Smooth muscle cell (in vitro differentiated cells): ENCODE data around the gene MAS1. TPM values are rescaled to one million over a fixed set of nuclear protein-coding genes. Genes with fewer than 3 reads are reported as not detected.
"Not testable (repeated sequence)": the region's sequence is repeated elsewhere in the genome, so short reads cannot be mapped to it uniquely, and the experiment has no call there.

ENCODE experiments used
- DNase-seq: peaks from one replicate; lab custom pipeline; 2025; ENCODE audit not compliant: unreplicated experiment; lab: John Stamatoyannopoulos, UW
- H2AFZ ChIP-seq: fragments of 200-600 bp; sonication (generic); 2 replicates; pipeline ENCODE4 v1.6.0; 2016; ENCODE audit warnings: antibody characterized with exemption, low read depth, mild to moderate bottlenecking
- H3F3A ChIP-seq: fragments of 200-600 bp; sonication (generic); 2 replicates; pipeline ENCODE4 v1.6.0; 2017; ENCODE audit warnings: antibody characterized with exemption, low read depth
- H3K27ac ChIP-seq: fragments of 200-600 bp; sonication (generic); 2 replicates; pipeline ENCODE4 v1.5.1; 2016; ENCODE audit warnings: low read depth, mild to moderate bottlenecking
- H3K27me3 ChIP-seq: fragments of 200-600 bp; sonication (generic); 2 replicates; pipeline ENCODE4 v1.6.1; 2016; ENCODE audit warnings: low read depth, mild to moderate bottlenecking
- H3K36me3 ChIP-seq: fragments of 200-600 bp; sonication (generic); 2 replicates; pipeline ENCODE4 v1.5.1; 2016; ENCODE audit warnings: low read depth
- H3K4me1 ChIP-seq: fragments of 200-600 bp; sonication (generic); 2 replicates; pipeline ENCODE4 v1.5.1; 2016; ENCODE audit warnings: low read depth
- H3K4me2 ChIP-seq: fragments of 200-600 bp; sonication (generic); 2 replicates; pipeline ENCODE4 v1.6.0; 2016; ENCODE audit warnings: mild to moderate bottlenecking
- H3K4me3 ChIP-seq: fragments of 200-600 bp; sonication (generic); 2 replicates; pipeline ENCODE4 v1.5.1; 2016; ENCODE audit warnings: mild to moderate bottlenecking
- H3K79me2 ChIP-seq: fragments of 200-600 bp; sonication (generic); 2 replicates; pipeline ENCODE4 v1.6.0; 2016; ENCODE audit warnings: low read depth, mild to moderate bottlenecking
- H3K9ac ChIP-seq: fragments of 200-600 bp; sonication (generic); 2 replicates; pipeline ENCODE4 v1.6.0; 2016; ENCODE audit warnings: low read depth
- H3K9me3 ChIP-seq: fragments of 200-600 bp; sonication (generic); replicated peaks from 2 replicates; pipeline ENCODE4 v1.5.1; 2016; ENCODE audit warnings: low read depth
- H4K20me1 ChIP-seq: fragments of 200-600 bp; sonication (generic); 2 replicates; pipeline ENCODE4 v1.6.0; 2016; ENCODE audit warnings: low read depth
- CTCF ChIP-seq: fragments of 200-600 bp; sonication (generic); IDR thresholded peaks from 2 replicates; pipeline ENCODE4 v1.5.1; 2017; ENCODE audit warnings: borderline replicate concordance, mild to moderate bottlenecking, antibody characterized with exemption; ENCODE audit not compliant: insufficient read depth, poor library complexity, severe bottlenecking
- WGBS: methylation state at CpG from one replicate; pipeline ENCODE4 v1.1.7; 2016; ENCODE audit warnings: low lambda C conversion rate; 5-methylcytosine and 5-hydroxymethylcytosine counted together
- polyA plus RNA-seq: library from polyadenylated mRNA; unstranded; fragments of >200 nt; fragmentation: Nextera tagmentation; extraction: Ambion mirVana; gene quantifications from 2 replicates; pipeline ENCODE4 v1.2.1, GENCODE V29; 2016
- total RNA-seq: library from RNA; depleted of rRNA; stranded (reverse); fragments of >200 nt; gene quantifications from 2 replicates; pipeline ENCODE4 v1.2.3, GENCODE V29; 2014

Gene MAS1
- total RNA-seq (not detected in 2 replicates), polyA plus RNA-seq (not detected in 2 replicates)

- Histone ChIP-seq H2AFZ (no peak within 1 kb of the TSS), H3K4me1 (no peaks in the 10 kb centered on the region), H3K27me3 (peaks cover 3% of the 10 kb centered on the region), H3K9me3 (no peaks in the 10 kb centered on the region), H3K36me3 (no peaks in the 10 kb centered on the region), H4K20me1 (no peaks in the 10 kb centered on the region), H3K9ac (no peak within 1 kb of the TSS), H3K27ac (no peak within 1 kb of the TSS), H3K79me2 (no peaks in the 10 kb centered on the region), H3K4me3 (no peak within 1 kb of the TSS), H3K4me2 (no peak within 1 kb of the TSS), H3F3A (no peaks in the 10 kb centered on the region)
- WGBS, result 95% methylated on average over 7 of the region's 7 CpGs
- no peak for TF ChIP-seq CTCF
- no peak for DNase-seq
These were observed at the start of gene MAS1 for GRCh38 chr6:159890792-159891191. Gene MAS1, plus strand, starts transcription at chr6:159890988. Its CDS starts 15,968 bp downstream, at chr6:159906956.

GRCh38 chr6:159842035-159842434, 48.8 kb upstream of the MAS1 start:
- Histone ChIP-seq H3K4me2 (no peak overlapping the region), H3F3A (no peaks in the 10 kb centered on the region), H3K79me2 (no peaks in the 10 kb centered on the region), H3K9me3 (no peaks in the 10 kb centered on the region), H3K27me3 (no peaks in the 10 kb centered on the region), H3K36me3 (no peaks in the 10 kb centered on the region), H3K4me1 (no peaks in the 10 kb centered on the region), H2AFZ (no peak overlapping the region), H3K9ac (no peak overlapping the region), H3K27ac (no peak overlapping the region), H3K4me3 (no peak overlapping the region), H4K20me1 (no peaks in the 10 kb centered on the region)
- no peak for DNase-seq
- peak; percentile 30 for TF ChIP-seq CTCF
- 85% methylated on average over 4 of the region's 4 CpGs for WGBS

- H4K20me1 ChIP-seq, result no peaks in the 10 kb centered on the region
- no peak overlapping the region for H3K9ac ChIP-seq
- no peak for DNase-seq
- no peaks in the 10 kb centered on the region for H3K27me3 ChIP-seq
- H2AFZ ChIP-seq, result no peak overlapping the region
- no peak overlapping the region for H3K27ac ChIP-seq
- H3K9me3 ChIP-seq, result no peaks in the 10 kb centered on the region
- H3F3A ChIP-seq, result no peaks in the 10 kb centered on the region
- H3K79me2 ChIP-seq, result no peaks in the 10 kb centered on the region
- no peak for TF ChIP-seq CTCF
- no peak overlapping the region for H3K4me2 ChIP-seq
- no peak overlapping the region for H3K4me3 ChIP-seq
- H3K4me1 ChIP-seq, result no peaks in the 10 kb centered on the region
- WGBS, result 92% methylated on average over 13 of the region's 13 CpGs
- no peaks in the 10 kb centered on the region for H3K36me3 ChIP-seq
These were observed 45.8 kb upstream of the MAS1 start for GRCh38 chr6:159844737-159845645.

GRCh38 chr6:159848552-159848951, 42.2 kb upstream of the MAS1 start:
- not testable (repeated sequence) for DNase-seq, H3K4me2 ChIP-seq, H3K27me3 ChIP-seq, H3K9ac ChIP-seq, H3K4me1 ChIP-seq, H3K79me2 ChIP-seq, H2AFZ ChIP-seq, H4K20me1 ChIP-seq, H3F3A ChIP-seq, H3K4me3 ChIP-seq, H3K9me3 ChIP-seq, H3K36me3 ChIP-seq, H3K27ac ChIP-seq
- 93% methylated on average over 5 of the region's 5 CpGs for WGBS

GRCh38 chr6:159849851-159850250, 40.9 kb upstream of the MAS1 start:
- not testable (repeated sequence) for H3K27me3 ChIP-seq

More at GRCh38 chr6:159849851-159850250, 40.9 kb upstream of the MAS1 start:
- not testable (repeated sequence) for H3K4me2 ChIP-seq, H3K9me3 ChIP-seq, H4K20me1 ChIP-seq, DNase-seq, H3K79me2 ChIP-seq, H3K36me3 ChIP-seq, H2AFZ ChIP-seq, H3K27ac ChIP-seq, H3K4me3 ChIP-seq, H3K9ac ChIP-seq, H3F3A ChIP-seq, H3K4me1 ChIP-seq
- 80% methylated on average over 1 of the region's 1 CpG for WGBS
